Measurements from ENCODE around the gene MRRF. TPM values are rescaled to one million over a fixed set of nuclear protein-coding genes. Genes with fewer than 3 reads are reported as not detected.

MRRF gene, protein sequence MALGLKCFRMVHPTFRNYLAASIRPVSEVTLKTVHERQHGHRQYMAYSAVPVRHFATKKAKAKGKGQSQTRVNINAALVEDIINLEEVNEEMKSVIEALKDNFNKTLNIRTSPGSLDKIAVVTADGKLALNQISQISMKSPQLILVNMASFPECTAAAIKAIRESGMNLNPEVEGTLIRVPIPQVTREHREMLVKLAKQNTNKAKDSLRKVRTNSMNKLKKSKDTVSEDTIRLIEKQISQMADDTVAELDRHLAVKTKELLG
- 10 to 100 TPM; 19.9 to 27.9 (median 24.3) TPM for polyA plus RNA-seq

DNA sequence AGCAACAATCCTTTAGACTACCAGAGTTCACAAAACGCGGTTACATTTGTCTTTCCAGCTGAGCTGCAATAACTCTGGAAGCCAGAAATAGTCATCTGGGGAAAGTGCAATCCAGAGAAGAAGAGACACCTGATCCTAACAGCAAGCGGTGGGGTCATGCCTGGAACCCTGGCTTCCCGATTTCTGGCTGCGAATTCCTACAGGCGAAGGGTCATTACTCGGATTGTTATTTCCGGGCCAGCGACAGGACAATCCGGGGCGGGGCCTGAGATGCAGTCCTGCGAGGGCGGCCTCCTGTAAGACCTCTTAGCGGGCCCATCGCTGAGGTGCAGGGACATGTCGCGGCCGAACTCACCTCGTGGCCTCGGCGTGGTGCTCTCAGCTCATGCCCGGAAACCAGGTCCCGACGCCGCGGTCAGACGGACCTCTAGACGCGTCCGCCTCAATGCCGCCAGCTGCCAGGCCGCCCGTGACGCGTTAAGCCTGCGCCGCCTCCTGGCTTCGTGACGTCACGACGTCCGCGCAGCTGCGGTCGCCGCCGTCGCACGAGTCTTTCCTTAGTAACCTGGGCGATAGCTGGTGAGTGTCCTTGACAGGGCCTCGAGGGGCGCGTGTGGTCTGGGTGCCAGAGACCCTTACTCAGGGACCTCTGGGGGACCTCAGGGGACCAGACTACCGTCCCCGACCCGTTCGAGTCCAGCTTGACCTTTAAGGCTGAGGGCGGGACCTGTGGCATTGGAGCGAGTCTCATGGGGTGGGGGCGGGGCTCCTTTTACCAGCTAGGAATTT lies at the start of gene MRRF, which contains the start of gene RBM18:
Gene MRRF, plus strand, starts transcription at position 523 of the 789 bp plus-strand sequence. CDS start 6,010 bp downstream, outside the sequence.
Gene RBM18, minus strand, starts transcription at position 481 of the 789 bp plus-strand sequence. CDS start 3,348 bp downstream, outside the sequence.
- WGBS, 3 donors = 0% methylated on average over 60 of the region's 60 CpGs

DNA sequence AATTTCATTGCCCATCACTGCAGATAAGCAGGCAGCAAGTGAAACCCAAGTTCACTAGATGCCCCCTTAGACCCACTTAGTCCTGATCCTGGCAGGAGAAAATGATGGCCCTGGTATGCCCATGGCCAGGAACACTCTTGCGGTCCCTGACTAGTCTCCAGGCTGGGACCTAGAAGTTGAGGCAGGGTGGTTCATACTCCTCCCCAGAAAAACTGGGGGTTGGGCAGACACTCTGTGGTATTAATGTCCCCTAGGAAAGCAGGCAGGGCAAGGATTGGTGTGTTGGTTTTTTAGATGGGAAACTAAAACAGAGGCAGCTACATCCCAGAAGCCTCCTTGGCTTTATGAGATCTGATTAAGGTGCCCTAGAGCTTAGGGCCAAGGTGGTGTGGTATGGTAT lies 49.0 kb upstream of the MRRF start:
- 92 to 100% (median 100%) methylated on average over 1 of the region's 1 CpG for WGBS, 3 donors
- no peak overlapping the region for H3K27ac ChIP-seq (ENCODE audit: low read depth, low read length)

More for the DNA sequence above, at the start of gene MRRF, which contains the start of gene RBM18:
- peak within 1 kb of the TSS; percentile 68 for H3K27ac ChIP-seq (ENCODE audit: low read depth, low read length)

DNA sequence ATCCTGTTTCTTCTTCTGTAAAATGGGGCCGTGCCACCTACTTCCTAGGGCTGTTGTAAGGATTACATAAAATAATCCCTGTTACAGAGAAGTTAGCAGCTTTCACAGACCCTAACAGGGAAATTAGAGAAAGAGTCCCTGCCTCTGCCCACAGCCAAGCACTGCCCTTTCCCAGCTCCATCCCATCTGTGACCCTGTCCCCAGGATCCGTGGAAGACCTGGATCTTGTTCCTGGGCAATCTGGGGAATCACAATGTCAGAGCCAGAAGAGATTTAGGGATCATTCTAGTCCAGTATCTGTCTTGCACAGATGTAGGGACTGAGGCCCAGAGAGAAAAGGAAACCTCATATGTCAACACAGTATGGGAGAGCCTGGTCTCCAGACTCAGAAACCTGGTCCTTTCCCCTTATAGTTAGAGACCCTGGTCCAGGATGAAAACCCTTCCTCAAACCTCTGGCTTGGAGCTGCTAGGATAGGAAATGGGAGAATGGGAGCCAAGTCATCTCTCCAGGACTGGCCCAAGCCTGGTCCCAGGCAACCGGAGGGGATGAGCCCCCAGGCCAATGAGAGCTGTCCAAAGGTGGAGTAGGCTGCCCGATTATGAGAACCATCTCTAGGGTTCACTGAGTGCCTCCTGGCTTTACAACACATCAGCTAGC lies 48.4 kb upstream of the MRRF start:
- H3K27ac ChIP-seq (ENCODE audit: low read depth, low read length) = no peak overlapping the region
- WGBS, 3 donors = 71 to 73% (median 72%) methylated on average over 4 of the region's 4 CpGs

DNA sequence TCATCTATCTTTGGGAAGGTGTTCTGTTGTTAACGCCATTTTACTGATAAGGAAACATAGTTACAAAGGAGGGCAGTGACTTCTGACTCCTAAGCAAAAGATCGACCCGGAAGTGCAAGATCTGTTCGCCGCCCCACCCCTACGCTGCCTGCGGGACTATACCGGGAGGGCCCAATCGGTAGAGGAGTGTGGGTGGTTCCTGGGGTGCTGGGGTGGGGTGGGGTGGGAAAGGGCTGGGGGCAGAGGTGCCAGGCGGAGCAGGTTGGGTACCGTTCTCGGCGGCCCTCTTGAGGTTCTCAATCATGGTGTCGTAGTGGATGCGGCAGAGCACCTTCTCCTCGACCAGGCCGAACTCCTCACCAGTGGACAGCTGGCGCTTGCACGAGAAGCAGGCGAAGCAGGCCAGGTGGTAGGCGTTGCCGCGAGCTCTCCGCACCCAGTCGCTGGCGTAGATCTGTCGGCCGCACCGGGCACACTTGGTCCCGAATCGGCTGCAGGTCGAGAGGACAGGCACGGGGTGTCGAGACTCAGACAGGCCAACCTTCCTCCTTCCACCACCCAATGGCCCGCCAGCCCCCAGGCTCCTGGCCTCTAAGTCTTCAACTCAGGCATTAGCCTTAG lies 47.8 kb upstream of the MRRF start:
- no peak overlapping the region for H3K27ac ChIP-seq (ENCODE audit: low read depth, low read length)
- WGBS, 3 donors = 41 to 61% (median 58%) methylated on average over 35 of the region's 35 CpGs

DNA sequence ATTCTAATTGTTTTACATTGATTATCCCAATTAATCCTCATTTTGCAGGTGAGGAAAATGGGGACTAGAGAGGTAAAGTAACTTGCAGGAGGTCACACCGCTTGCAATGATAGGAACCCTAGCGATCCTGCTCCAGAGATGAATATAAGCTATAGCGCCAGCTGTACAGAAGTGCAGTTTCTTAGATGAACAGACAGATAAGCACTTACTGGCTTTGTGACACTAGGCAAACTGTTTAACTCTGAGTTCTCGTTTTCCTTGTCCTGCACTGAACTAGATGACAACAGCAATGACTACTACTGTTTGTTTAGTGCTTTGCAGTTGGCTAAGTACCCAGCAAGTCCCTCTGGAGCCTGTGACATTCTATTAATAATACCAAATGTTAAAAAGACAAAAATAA lies 47.0 kb upstream of the MRRF start:
- H3K27ac ChIP-seq (ENCODE audit: low read depth, low read length) = no peak overlapping the region
- WGBS, 3 donors = 36 to 51% (median 40%) methylated on average over 4 of the region's 4 CpGs

DNA sequence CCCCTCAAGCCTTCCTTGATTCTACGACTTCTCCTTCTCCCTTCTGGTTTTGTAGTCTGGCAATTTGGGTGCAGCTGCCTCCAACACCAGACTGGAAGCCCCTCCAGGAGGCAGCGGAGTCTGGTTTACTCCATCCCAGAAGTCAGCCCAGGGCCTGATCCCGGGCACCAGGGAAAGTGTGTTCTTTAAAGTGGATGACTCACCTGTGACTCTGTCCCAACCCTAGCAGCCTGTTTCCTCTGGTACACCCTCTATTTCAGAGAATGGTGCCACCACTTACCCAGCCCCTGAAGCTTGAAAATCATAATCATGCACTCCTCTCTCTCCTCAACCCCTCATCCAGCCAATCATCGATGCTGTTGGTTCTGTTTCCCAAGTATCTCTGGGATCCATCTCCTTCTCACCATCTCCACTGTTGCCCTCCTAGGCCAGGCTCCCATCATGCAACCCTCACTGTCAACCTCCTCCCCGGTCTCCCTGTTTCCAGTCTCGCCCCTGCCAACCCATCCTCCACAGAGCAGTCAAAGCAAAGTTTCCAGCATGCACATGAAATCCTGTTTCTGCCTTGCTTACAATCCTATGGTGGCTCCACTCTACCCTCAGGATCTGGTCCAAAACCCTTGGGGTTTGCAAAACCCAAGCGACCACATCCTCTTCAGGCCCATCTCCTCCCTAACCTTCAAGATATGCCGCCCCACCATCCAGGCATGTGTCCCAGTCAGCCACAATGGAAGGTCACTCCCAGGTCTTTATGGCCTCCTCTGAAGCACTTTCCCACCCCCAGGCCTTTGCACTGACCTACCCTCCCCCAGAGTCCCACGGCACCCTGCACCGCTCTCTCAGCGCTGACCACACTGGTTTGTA lies 46.4 kb upstream of the MRRF start:
- WGBS, 3 donors = 36 to 45% (median 38%) methylated on average over 11 of the region's 11 CpGs
- no peak overlapping the region for H3K27ac ChIP-seq (ENCODE audit: low read depth, low read length)

DNA sequence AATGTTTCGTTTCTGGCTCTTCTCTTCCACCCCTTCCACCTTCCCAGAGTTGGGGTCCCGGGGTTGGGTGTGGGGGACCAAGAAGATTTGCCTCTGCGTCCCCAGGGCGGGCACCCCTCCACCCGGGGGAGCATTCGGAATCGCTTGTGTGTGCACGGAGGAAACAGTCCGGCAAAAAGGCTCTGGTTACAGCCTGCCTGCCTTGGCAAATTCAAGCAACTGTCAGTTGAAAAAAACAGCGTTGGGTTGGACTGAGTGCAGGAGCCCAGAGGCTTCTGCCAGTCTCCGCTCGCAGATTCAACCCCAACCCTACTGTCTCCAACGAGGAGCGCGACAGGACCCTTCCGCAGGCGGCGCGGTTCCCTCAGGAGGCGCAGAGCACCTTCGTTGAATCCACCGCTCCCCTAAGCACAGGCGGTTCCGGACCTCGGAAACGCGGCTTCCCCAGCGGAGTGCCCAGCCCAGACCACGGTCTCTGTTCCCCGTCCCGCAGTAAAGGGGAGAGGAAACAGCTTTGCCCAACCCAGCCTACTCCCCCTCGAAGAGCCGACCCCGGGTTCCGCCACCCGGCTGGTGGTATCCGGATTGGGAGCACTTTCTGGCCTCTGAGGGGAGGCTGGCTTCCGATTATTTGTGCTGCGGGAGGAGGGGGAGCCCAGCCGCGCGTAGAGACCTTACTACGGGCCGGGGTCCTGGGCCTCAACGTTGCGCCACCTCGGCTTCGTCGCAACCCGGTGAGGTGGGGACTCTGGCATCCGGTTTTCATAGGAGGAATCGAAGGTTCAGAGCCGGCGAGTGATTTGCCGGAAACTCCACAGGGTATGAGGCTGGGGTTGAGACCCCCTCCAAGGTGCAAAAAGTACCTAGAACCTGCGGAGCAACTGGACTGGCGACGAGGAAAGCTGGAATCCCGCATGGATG lies 45.5 kb upstream of the MRRF start:
- 6 to 7% (median 6%) methylated on average over 59 of the region's 59 CpGs for WGBS, 3 donors
- H3K27ac ChIP-seq (ENCODE audit: low read depth, low read length) = no peak overlapping the region

DNA sequence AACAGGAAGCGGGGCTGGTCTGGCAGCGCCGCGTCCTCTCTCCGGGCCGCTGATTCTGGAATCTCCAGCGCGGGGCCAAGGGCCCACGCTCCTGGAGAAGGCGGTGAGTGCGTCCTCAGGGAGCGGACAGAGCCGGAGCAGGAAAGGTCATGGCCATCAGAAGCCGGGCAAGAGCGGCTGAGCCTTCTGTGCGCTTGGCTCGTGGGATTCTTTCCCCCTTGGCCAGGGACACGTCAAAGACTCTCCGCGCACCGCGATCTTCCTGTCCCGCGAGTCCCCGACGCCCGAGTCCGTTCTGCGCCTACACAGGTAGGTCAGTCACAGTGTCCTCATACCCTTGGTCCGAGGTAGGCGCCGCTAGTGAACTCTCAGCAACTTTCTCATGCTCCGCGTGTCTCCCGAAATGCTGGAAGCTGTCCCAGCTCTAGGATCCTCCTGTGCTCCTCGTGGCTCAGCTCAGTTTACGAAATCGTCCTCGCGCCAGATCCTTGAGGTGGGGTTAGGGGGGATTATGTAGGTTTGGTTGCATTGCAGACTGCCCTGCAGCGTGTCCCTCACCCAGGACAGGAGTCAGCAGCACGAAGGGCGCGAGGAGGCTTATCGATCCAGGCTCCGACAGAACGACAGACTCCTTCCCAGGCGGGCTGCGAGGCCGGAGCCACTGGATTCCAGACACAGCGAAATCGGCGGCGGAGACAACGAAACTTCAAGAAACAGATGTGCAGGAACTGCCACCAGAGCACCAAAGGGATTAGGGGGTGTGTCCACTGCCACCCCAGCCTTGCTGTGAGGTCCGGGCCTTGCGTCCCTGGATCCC lies 44.6 kb upstream of the MRRF start:
- 6 to 28% (median 20%) methylated on average over 57 of the region's 57 CpGs for WGBS, 3 donors
- no peak overlapping the region for H3K27ac ChIP-seq (ENCODE audit: low read depth, low read length)

DNA sequence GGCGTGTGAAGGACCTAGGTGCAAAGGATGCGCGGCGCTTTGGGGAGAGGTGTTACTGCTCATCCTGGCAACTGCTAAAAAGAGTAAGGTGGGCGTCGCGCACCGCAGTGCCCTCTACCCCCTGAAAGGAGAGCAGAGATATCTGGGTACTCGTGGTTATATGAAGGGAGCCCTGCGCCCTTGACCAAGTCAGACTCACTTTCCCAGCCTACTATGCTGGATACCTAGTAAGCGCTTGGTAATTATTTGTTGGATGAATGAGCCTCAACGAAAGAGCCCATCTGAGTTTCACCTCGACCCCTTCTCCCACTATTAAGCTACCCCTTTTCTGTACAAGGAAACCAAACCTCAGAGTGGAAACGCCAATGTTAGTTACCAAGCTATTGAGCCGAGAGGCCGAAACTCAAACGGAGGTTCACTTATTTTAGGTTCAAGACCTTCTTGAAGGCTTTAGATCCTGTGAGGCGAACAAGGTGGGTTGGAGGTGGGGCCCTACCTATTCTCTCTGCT lies 44.0 kb upstream of the MRRF start:
- WGBS, 3 donors = 25 to 49% (median 43%) methylated on average over 18 of the region's 18 CpGs
- H3K27ac ChIP-seq (ENCODE audit: low read depth, low read length) = no peak overlapping the region

DNA sequence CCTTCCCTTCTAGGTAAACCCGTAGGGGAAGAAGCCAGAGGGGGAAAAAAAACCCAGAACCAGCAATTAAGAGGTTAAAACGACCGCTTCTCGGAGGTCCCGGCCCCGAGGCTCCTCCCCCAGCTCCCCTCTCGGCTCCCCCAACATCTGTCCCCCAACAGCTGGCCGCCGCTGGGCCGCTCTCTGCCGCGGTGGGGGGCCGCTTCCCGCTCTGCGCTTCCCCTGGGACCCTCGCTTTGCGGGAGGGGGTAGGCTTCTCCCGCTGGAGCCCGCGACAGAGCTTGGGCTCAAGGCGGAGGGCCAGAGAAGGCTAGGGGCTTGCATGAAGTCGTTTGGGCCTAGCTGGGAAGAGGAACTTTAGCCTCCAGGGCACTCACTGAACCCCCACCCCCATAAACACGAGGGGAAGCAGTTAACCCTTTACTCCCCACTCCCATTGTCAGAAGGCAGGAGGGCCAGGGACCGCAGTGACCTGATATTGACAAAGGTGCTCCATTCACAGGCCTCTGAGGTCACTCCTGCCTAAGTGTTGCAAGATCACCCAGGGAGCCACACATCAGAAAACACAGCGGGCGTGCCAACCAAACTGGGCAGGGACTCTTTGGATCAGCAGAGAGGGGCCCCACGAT lies 43.4 kb upstream of the MRRF start:
- no peak overlapping the region for H3K27ac ChIP-seq (ENCODE audit: low read depth, low read length)
- 12 to 26% (median 22%) methylated on average over 26 to 27 of the region's 27 CpGs for WGBS, 3 donors

DNA sequence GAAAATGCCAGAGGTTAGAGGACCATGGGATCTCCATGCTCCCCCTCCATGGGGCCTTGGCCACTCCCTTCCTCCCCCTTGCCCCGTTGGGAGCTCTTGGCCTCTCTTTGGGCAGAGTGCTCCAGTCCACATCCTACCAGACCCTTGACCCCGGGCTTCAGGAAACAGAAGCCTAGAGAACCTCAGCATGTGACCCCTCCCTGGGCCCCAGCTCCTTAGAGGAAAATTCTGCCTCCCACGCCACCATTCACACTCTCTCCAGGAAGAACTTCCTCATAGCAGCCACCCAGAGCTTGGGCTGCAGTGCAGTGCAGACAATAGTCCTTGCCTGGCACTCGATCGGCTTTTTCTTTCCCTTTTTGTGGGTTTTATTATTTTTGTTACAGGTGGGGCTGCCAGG lies 41.9 kb upstream of the MRRF start:
- WGBS, 3 donors = 16 to 41% (median 23%) methylated on average over 5 of the region's 5 CpGs
- no peak overlapping the region for H3K27ac ChIP-seq (ENCODE audit: low read depth, low read length)

DNA sequence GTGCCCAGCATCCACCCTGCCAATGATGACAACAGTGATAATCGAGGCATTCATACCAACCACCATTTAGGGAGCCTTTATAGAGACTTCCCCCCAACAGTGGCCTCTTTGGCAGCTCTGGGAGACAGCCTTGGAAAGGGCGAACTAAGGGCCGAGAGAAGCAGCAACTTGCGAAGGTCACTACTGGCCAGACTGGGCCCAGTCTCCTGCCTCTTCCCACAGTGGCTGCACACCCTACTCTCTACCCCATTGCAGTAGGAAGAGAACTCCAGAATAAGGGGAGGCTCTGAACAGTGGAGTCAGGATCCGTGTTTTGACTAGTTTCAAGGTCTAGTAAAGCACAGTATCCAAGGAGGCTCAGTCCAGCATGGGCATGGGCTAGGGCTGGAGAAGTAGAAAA lies 41.2 kb upstream of the MRRF start:
- H3K27ac ChIP-seq (ENCODE audit: low read depth, low read length) = no peak overlapping the region
- 70 to 85% (median 81%) methylated on average over 5 of the region's 5 CpGs for WGBS, 3 donors

DNA sequence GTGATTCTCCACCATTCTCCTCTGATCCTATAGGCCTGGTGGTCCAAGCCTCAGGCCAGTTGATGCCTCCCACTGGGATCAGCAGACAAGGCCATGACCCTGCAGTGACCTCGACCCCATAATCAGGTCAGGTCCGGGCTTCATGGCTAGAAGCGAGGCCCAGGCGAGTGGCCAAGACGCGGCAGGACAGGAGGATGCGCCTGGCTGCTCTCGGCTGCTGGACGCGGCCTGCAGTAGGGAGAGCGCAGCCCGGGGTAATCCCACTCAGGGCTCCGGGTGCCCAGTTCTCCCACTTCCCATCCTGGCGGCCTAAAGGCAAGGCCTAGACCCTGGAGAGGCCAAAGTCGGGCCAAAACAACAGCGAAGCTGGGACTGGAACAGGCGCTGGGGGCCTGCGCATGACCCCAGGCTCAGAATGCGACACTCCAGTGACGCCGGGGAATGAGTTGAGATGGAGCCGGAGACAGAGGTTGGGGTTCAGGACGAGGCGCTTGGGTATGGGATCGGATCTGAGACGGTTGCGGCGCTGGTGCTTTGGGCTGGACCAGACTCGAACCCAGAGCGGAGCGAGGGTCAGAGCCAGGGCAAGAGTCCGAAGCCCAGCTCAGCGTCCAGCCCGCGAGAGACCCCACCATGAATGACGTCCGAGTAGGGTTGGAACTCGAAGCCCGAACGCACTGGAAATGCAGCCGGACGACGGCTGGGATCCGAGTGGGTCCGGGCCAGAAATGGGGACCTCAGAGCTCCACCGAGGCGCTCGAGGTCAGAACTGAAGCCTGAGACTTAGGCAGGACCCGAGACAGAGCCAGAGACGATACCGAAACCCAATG lies 39.2 kb upstream of the MRRF start:
- H3K27ac ChIP-seq (ENCODE audit: low read depth, low read length) = no peak overlapping the region
- WGBS, 3 donors = 25 to 63% (median 52%) methylated on average over 51 of the region's 51 CpGs

DNA sequence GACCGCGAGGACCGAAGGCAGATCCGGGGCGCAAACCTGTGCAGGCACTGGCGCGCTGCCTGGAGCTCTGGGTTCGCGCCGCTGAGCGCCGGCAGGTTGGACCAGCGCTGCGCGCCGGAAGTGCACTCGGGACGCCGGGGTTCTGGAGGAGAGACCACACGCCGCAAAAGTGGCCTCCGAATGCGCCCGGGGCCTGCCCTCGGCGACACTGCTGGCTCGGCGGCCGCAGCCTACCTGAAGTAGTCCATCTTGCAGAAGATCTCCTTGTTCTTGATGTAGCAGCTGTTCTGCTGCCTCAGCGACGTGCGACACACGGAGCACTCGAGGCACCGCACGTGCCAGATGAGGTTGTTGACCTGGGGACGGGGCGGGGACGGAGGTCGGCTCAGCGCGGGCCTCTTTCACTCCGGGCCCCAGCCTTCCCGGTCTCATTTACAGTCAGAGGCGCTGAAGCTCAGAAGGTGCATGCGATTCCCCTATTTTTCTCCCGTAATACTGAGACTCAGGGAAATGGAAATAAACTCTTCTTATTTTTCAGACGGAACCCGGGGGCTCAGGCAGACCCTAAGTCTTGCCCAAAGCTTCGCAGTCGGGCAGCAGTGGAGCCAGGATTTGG lies 38.4 kb upstream of the MRRF start:
- 10 to 43% (median 17%) methylated on average over 46 to 51 of the region's 51 CpGs for WGBS, 3 donors

More for the DNA sequence above, 38.4 kb upstream of the MRRF start:
- H3K27ac ChIP-seq (ENCODE audit: low read depth, low read length) = no peak overlapping the region
